H1 (cell line): ENCODE results near the gene SPINT2. TPM values are rescaled to one million over a fixed set of nuclear protein-coding genes. Genes with fewer than 3 reads are reported as not detected.

Experiments used
- CBX5 ChIP-seq: fragments of 300-800, 300-1000 bp; sonication (generic); IDR thresholded peaks from 2 replicates; pipeline ENCODE4 v1.7.1; 2016; ENCODE audit warnings: antibody characterized with exemption, low read length, low read depth
- JUND ChIP-seq: IDR thresholded peaks from 2 replicates; pipeline ENCODE4 v1.6.1; 2011; ENCODE audit warnings: mild to moderate bottlenecking, improper control_type of control experiment, low read length
- YY1 ChIP-seq: IDR thresholded peaks from 2 replicates; pipeline ENCODE4 v1.6.1; 2011; ENCODE audit warnings: low read depth, mild to moderate bottlenecking, low read length
- polyA plus RNA-seq, 7 experiments: library from polyadenylated mRNA; depleted of rRNA in 3 of 7; stranded (reverse) in 5 of 7; unstranded in 2 of 7; fragments of >200 nt in 5 of 7; fragments of 200-250 nt in 2 of 7; gene quantifications; 1 replicate in 5 of 7; 2 replicates in 1 of 7; 4 replicates in 1 of 7; pipeline versions ENCODE4 v1.2.1 to v1.2.3, GENCODE V29; 2011 to 2013; ENCODE audit warnings: missing spikeins in 2 of 7, mixed read lengths in 2 of 7
- total RNA-seq: library from RNA; stranded (reverse); fragmentation: NEBNext Ultra II Directional; extraction: Animal tissue kit (Norgen Biotek cat#: 25700); gene quantifications from 2 replicates; pipeline ENCODE4 v1.2.1, GENCODE V29; 2021
- TF ChIP-seq, protein P1 (sequence below): IDR thresholded peaks from 2 replicates; pipeline ENCODE4 v1.6.1; 2011; ENCODE audit warnings: low read depth, mild to moderate bottlenecking, low read length; ENCODE audit not compliant: insufficient read depth

Gene SPINT2
- total and polyA plus RNA-seq, 2 of the 8 experiments (the other 6 are each of a cell fraction or from before 2014, with no cell fraction given): 294 to 296 TPM

DNA sequence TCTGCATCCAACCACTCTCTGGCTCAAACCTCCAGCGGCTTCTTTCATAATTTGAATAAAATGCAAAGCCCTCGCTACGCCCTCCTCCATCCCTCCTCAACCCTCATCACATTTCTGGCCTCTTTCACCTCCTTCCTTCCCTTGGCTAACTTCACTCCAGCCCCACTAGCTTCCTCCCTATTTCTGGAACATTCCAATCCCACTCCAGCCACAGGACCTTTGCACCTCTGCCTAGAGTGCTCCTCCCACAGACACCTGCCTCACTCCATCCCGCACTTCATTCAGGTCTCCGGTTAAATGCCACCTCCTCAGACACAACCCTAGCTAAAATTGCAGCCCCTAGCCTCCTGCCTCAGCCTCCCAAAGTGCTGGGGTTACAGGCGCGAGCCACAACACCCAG, 32.5 kb upstream of the SPINT2 start (continued):
- TF ChIP-seq YY1 (no peak), CBX5 (no peak), JUND (no peak)
- TF ChIP-seq, protein P1, sequence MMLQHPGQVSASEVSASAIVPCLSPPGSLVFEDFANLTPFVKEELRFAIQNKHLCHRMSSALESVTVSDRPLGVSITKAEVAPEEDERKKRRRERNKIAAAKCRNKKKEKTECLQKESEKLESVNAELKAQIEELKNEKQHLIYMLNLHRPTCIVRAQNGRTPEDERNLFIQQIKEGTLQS: no peak
